NCI-H82 treated with DMSO at 0.1 percent for 48 hours (cell line): ENCODE measurements around the gene CDC42BPA.
"Not testable (repeated sequence)": the region's sequence is repeated elsewhere in the genome, so short reads cannot be mapped to it uniquely, and the experiment has no call there.

Experiments
- DNase-seq: peaks from one replicate; lab custom pipeline; 2025; ENCODE audit not compliant: unreplicated experiment; lab: John Stamatoyannopoulos, UW

Gene CDC42BPA

DNA sequence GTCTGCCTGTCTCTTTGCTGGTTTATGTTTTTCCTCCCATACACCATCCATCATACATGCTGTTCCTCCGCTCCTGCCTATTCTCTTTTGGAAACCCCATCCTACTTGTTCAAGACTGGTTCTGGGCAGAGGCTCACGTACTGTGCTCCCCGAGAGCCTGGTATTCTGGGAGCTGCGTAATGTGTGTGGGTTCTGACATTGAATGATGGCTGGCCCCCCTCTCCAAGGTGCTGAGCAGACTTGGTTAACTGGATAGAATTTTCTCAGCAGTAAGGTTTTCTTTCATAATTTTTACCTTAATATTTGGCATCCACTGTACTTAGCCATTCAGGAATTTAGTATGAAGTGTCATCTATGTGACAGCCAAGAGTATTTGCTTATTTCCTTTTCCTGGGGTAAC lies 351.6 kb downstream of the CDC42BPA start:
- DNase-seq = no peak

DNA sequence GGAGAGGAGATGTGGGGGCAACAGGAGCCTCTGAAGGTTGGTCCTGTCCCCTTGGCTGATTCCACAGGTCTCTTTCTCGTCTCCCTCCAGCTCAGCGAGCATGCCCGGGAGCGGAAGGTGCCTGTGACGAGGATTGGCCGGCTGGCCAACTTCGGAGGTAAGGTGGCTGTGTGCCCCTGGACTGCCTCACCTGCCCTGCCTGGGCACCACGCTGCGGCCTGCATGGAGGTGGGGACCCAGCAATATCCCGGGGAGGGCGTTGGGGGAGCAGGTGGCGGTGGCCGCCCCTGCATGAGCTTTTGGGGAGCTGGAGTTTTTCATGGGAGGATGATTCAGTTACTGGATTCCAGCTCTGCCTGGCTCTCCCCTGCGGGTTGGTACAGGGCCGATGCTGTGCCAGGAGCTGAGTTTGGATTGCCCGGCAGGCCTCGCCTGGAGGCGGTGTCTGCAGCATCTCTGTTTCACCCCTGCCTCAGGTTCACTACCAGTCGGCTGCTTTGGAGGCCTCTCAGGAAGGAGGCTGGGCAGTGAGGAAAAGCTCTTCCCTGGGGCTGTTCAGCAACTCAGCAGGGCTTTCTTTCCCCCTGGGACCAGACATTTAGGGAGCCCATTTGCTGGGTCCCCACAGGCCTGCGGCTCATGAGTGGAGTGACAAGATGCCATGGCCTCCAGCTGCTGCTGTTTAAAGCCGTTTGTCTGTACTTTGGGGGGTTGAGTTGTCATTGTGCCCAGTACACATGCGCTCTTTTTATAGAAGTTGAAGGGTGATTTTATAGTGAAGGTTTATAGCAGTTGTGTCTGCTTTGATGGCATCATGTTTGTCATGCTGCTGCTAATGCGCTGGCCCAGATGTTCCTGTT lies 352.5 kb downstream of the CDC42BPA start:
- no peak for DNase-seq

DNA sequence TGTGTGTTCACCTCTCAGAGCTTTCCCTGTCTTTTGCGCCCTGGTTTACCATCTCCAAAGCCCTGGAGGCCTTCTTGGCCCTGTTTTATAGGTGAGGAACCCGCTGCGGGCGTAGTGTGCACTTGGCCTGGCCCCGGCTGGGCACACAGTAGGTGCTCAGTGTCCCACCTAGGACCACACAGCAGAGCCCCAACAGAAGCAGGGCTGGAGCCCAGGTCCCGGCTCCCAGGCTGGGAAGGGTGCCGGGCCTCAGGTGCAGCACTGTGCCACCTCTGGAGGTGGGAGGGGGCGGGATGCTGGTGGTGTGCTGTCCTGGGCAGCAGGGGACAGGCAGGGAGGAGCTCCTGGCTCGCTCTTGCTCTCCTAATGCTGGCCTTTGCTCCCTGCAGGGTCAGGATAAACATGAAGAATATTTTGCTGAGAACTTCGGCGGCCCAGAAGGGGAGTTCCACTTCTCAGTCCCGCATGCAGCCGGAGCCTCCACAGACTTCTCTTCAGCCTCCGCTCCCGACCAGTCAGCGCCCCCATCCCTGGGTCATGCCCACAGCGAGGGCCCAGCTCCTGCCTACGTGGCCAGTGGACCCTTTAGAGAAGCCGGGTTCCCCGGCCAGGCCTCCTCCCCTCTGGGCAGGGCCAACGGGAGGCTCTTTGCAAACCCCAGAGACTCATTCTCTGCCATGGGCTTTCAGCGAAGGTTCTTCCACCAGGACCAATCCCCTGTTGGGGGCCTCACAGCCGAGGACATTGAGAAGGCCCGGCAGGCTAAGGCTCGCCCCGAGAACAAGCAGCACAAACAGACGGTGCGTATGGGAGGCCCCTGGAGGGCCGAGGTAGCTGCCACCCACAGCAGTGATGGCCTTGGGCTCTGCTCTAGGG lies 353.4 kb downstream of the CDC42BPA start:
- DNase-seq = no peak

DNA sequence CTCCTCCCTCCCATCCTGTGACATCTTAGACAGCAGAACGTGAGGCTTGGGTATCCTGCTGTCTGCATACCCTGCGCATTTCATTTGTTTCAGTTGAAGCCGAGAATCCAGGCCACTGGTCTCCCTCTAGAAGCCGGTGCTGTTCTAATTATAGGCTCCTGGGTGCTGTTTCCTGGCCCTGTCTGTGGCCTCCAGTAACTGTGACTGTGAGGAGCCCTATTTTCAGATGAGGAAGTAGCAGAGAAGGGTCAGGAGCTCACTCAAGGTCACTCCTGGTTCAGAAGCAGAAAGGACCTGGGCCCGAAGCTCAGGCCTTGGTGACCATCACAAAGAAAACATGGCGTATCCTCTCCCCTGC lies 354.2 kb downstream of the CDC42BPA start:
- no peak for DNase-seq

DNA sequence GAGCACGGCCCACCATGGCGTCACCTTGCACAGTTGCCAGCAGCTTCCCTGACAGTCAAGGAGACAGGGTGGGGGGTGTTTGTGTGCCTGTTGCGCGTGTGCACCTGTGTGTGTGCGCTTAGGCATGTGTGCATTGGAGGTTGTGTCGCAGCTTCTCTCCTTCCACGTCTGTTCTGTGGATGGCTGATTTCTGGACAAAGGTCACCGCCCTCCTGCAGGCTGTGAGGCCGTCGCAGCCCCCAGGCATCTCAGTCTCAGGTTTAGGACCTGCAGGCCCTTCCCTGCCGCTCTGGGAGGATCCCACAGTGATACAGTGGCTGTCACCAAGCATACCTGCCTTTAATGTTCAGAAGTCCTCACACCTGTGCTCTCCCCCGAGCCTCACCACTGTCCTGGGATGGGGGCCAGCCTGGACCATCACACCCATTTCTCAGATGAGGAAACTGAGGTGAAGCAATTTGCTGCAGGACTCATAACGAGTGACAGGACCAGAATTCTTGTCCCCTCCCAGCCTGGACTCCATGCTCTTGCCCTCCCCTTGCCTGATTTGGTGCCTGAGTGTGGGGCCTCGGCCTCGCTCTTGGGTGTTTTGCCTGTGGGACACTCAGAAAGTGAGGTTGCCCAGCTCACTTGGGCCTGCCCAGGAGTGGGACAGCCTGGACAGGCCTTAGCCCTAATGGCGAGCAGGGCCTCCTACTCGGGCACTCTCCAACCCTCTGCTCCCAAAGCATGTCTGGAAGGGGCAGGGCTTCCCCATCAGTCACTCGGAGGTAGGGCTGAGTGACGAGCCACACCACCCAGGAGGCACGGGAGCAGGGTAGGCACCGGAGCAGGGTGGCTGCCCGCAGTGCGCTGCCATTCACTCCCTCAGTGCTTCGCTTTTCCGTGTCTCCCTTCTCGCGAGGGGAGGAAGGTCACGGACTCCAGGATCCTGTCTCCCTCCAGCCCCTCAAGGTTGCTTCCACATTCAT lies 355.6 kb downstream of the CDC42BPA start:
- DNase-seq = no peak

DNA sequence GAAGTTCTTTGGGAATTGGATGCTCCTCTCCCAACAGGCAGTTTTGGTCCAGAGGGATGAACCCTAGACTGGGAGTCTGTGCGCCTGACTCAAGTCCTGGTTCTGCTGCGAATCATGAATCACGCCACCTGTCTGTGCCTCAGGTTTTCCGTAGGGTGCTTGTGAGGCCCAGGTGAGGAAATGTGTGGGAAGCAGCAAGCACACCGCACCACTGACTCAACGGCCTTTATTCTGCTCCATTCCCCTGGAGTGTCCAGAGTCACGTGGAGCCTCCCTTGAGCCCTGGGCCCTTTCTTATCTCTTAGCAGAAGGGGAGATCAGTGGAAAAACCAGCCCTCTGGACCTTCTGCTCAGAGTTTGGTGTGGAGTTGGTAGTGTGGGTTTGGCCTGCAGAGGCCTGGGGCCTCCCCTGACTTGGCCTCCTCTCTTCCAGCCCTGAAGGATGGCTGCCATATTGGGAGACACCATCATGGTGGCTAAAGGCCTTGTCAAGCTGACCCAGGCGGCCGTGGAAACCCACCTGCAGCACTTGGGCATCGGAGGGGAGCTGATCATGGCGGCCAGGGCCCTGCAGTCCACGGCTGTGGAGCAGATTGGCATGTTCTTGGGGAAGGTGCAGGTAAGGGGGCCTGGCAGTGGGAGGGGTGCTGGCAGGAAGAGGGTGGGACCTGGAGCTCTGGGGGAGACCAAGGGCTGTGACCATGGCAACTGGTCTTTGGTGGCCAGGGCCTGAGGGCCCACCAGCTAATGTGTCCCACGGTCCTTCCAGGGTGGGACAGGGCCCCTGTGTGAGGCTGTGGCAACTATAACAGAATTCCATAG lies 357.1 kb downstream of the CDC42BPA start:
- DNase-seq = no peak

DNA sequence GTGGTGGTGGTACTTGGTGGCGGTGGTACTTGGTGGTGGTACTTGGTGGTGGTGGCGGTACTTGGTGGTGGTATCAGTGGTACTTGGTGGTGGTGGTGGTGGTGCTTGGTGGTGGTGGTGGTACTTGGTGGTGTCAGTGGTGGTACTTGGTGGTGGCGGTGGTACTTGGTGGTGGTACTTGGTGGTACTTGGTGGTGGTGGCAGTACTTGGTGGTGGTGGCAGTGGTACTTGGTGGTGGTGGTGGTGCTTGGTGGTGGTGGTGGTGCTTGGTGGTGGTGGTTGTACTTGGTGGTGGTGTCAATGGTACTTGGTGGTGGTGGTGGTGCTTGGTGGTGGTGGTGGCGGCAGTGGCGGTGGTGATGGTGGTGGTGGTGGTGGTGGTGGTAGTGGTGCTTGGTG lies 358.0 kb downstream of the CDC42BPA start:
- DNase-seq = no peak

DNA sequence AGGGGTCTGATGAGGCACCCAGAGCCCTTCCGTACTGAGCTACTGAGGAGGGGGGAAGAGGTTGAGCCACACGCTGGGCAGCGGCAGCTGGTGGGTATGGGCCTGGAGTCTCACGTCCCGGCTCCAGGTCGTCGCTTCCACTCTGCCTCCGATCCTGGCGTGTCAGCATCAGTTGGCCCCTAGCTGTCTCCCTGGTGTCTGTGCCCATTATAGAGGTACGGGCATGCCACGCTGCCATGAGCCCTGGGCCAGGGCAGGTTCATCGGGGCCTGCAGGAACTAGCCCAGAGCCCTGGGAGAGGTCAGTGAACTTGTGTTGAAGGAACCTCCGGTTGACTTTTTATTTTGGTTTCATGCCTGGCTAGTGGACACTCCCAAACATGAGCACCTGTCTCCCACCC lies 360.0 kb downstream of the CDC42BPA start:
- DNase-seq = no peak

DNA sequence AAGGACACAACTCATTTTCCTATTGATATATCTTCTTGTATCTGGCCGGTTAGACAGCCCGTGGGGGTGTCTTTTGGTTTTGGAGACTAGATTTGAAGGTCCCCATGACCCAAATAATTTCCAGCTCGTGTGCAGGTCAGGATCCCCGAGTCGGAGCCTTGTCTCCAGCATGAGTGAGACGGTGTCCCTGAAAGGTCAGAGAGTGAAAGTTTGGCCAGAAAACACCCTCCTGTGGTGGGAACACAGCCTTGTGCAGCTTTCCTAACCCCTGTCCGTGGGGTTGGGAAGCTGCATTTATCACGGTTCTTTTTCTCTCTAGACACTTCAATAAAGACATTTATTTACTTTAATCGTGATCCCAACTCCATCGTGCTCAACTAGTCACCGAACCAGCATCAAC lies 360.6 kb downstream of the CDC42BPA start:
- no peak for DNase-seq

DNA sequence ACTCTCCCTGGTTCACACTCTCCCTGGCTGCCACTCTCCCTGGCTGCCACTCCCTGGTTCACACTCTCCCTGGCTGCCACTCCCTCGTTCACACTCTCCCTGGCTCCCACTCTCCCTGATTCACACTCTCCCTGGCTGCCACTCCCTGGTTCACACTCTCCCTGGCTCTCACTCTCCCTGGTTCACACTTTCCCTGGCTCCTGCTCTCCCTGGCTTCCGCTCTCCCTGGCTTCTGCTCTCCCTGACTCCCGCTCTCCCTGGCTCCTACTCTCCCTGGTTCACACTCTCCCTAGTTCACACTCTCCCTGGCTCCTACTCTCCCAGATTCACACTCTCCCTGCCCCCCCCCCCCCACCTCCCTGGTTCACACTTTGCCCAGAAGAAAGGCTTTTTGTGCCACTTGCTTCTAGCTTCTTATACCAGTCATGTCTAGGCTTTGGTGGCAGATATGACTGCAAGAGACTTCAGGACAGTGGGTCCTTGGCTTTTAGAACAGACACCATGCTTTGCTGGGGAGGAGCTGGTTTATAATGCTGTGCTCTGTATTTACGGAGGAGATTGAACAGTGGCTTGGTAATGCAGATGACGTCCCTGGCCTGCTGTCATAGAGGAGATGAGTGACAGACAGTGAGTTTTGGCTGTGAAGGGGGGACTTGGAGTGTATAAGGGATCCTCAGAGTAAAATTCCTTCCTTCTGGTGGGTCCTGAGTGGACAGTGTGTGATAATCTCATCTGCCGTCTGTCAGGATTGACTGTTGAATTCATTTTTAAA lies 361.2 kb downstream of the CDC42BPA start:
- DNase-seq = no peak

DNA sequence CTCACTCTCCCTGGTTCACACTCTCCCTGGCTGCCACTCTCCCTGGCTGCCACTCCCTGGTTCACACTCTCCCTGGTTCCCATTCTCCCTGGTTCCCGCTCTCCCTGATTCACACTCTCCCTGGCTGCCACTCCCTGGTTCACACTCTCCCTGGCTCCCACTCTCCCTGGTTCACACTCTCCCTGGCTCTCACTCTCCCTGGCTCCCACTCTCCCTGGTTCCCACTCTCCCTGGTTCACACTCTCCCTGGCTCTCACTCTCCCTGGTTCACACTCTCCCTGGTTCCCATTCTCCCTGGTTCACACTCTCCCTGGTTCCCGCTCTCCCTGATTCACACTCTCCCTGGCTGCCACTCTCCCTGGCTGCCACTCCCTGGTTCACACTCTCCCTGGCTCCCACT lies 362.4 kb downstream of the CDC42BPA start:
- DNase-seq = not testable (repeated sequence)

DNA sequence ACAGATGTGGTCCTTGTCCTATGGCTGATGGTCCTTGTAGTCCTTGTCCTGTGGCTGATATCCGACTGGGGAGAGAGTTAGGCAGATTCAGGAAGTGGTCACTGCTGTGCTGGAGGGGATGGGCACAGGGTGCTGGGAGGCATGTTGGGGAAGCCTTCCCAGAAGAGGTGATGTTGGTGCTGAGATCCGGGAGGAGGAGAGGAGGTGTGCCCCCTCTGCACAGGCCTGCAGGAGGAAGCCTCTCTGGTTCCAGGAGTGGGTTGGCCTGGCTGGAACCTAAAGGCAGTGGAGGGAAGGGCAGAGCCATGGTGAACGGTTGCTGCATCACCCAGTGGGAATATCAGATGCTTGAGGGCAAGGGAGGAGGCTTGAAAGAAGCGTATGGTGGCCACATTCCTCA lies 363.5 kb downstream of the CDC42BPA start:
- no peak for DNase-seq

DNA sequence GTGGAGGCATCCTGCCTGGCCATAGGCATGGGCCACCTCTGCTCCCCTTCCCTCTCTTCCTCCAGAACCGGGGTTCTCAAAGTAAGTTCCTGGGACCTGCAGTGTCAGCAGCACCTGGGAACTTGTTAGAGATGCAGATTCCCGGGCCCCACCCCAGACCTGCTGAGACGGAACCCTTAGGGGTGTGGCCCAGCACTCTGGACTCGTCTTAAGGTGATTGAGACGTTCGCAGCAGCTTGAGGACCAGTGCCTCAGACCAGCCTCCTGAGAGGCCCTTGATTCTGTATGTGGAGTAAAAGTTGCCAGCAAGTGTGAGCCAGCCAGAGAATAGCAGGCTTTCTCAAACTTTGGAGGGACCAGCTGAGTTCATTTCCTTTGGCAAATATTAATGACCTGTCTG lies 364.0 kb downstream of the CDC42BPA start:
- DNase-seq = no peak

DNA sequence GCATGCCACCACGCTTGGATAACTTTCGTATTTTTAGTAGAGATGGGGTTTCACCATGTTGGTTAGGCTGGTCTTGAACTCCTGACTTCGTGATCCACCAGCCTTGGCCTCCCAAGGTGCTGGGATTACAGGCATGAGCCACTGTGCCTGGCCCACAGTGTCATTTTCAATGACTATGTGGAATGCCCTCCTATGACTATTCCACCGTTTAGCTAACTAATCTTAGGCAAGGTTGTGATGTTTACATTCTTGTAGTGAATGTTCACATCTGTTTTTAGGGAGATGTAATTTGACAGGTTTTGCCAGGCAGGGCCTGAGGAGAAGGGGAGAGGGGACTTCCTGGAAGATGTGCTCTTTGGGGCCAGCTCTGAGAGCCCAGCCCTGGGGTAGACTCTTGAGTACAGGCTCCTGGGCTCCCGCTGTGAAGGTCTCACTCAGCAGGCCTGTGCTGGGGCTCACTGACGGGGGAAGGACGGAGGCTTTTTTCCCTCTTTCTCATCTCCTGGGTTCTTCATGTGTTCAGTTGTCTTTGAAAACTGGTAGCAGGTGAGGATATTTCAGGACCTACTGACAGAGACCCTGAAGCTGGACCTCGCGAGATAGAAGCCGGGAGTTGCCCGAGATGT lies 365.0 kb downstream of the CDC42BPA start:
- no peak for DNase-seq

DNA sequence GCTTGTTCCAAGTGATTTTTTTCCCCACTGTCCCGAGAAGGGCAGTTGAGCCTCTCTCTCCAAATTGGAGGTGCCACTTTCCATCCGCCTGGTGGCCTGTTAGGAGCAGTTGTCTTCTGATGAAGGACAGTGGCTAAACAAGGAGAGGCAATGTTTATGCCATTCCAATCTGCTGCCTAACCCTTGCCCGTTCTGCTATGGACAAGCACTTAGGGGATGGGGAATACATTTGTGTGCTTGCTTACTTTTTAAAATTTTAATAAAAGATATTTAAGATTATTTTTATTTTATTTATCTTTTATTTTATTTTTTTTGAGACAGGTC lies 366.2 kb downstream of the CDC42BPA start:
- no peak for DNase-seq

DNA sequence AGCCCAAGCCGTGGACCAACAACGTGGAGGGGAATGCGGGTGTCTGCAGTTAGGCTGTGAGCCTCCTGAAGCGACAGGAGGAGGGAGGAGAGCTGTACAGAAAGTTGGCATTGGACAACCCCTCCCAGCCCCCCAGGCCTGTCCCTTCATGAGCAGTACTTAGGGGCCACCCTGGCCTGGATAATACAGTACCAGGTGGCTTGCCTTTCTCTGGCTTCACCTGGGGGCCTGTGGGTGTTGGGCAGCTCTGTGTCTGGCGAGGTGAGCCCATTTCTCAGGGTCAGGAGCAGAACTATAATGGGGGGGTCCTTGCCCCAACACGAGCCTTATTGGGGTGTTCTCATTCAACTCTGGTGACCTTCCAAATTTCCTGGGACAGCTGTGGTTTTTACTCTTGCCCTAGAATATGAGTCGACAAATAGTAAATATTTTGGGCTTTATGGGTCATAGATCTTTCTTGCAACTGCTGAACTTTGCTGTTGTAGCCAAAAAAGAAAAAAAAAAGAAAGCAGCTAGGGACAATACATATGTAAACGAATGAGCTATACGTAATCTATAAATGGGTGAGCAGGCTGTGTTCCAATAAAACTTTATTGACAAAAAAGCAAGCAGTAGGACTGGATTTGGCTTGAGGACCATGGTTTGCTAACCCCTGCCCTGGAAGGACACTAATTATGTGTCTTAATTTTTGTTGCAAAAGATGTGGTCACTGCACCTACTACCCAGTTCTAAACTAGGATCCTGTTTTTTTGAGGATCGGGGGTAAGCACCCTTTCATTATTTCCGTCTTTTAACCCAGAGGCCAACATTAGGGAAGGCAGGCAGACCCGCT lies 366.8 kb downstream of the CDC42BPA start:
- DNase-seq = no peak

DNA sequence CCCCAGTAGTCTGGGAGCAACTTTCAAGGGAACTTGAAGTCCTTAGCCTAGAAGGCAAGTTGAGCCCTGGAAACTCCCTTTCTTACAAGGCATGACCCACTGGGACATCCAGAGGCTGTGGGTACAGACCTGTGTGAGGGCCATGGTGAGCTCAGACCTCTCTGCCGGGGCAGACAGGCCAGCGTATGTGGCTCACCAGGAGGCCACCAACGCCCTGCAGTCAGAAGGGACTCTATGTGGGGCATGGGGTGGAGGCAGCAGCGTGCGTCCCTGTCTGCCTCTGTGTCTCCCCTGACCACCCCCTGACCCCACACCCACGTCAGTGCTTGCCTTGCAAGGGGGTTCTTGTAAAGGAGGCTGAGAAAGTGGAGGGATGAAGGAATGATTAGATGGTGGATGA lies 367.4 kb downstream of the CDC42BPA start:
- no peak for DNase-seq

DNA sequence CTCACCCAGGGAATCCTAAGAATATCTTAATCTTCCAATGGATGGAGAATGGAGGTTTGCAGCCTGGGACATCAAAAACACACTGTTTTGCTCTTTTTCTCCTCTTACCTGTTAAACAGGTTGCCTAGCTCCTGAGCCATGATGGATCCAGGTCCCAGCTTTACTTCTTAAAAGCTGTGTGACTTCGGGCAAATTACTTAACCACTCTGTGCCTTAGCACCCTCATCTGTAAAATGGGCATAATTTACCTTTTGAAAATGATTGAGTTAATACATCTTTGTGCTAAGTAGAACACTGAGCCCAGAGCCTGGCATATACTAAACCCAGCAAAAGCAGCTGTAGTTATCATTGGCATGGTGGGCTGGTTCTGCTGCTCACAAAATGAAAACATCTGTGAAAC lies 368.0 kb downstream of the CDC42BPA start:
- no peak for DNase-seq
